ENCODE measurements around the gene VWC2L. TPM values are rescaled to one million over a fixed set of nuclear protein-coding genes. Genes with fewer than 3 reads are reported as not detected.

The VWC2L gene
- total RNA-seq, 6 experiments from 2014 or later, result not detected

GRCh38 chr2:214395040-214395439 lies 15.8 kb upstream of the VWC2L start:
- Histone ChIP-seq H3K27ac (no peak overlapping the region), H3K4me1 (peaks cover 0 to 4% (median 0%) of the 10 kb centered on the region in 4 donors), H3K27me3 (no peaks in the 10 kb centered on the region), H3K9me3 (no peaks in the 10 kb centered on the region), H3K36me3 (no peaks in the 10 kb centered on the region), H3K4me3 (no peak overlapping the region)
- DNase-seq (no peak), ATAC-seq (peak; percentile 60 to 99 (median 84))
- TF ChIP-seq POLR2A (IDR thresholded peaks at IDR 0.05) (no peak), CTCF (IDR thresholded peaks at IDR 0.05) (no peak)
- WGBS (ENCODE audit: insufficient coverage, low coverage, low lambda C conversion rate, missing lambda C conversion rate), result 4% methylated on average over 1 of the region's 1 CpG
- intact Hi-C loops (cut with DNase I), result no loop called here

GRCh38 chr2:214401580-214401979 lies 9.3 kb upstream of the VWC2L start:
- Histone ChIP-seq H3K4me3 (no peak overlapping the region), H3K27ac (no peak overlapping the region), H3K4me1 (no peaks in the 10 kb centered on the region), H3K36me3 (no peaks in the 10 kb centered on the region), H3K27me3 (no peaks in the 10 kb centered on the region), H3K9me3 (no peaks in the 10 kb centered on the region)
- DNase-seq (no peak), ATAC-seq (no peak)
- 54% methylated on average over 2 of the region's 2 CpGs for WGBS (ENCODE audit: insufficient coverage, low coverage, low lambda C conversion rate, missing lambda C conversion rate)
- intact Hi-C loops (cut with DNase I), result no loop called here
- TF ChIP-seq CTCF (IDR thresholded peaks at IDR 0.05) (no peak), POLR2A (IDR thresholded peaks at IDR 0.05) (no peak)

GRCh38 chr2:214410128-214410775 lies 602 bp upstream of the VWC2L start:
- no peaks in the 10 kb centered on the region for H3K4me1 ChIP-seq
- no peak for ATAC-seq
- no peaks in the 10 kb centered on the region for H3K27me3 ChIP-seq
- 37% methylated on average over 10 of the region's 13 CpGs for WGBS (ENCODE audit: insufficient coverage, low coverage, low lambda C conversion rate, missing lambda C conversion rate)
- H3K9me3 ChIP-seq, result no peaks in the 10 kb centered on the region
- no peaks in the 10 kb centered on the region for H3K36me3 ChIP-seq
- H3K27ac ChIP-seq, result no peak overlapping the region
- DNase-seq, result no peak
- H3K4me3 ChIP-seq, result no peak overlapping the region
- intact Hi-C loops (cut with DNase I), result no loop called here
- TF ChIP-seq POLR2A (IDR thresholded peaks at IDR 0.05) (no peak), CTCF (IDR thresholded peaks at IDR 0.05) (no peak)

GRCh38 chr2:214412679-214413078 lies 1.8 kb downstream of the VWC2L start:
- no peaks in the 10 kb centered on the region for H3K9me3 ChIP-seq
- ATAC-seq, result no peak
- H3K4me1 ChIP-seq, result no peaks in the 10 kb centered on the region
- no peaks in the 10 kb centered on the region for H3K36me3 ChIP-seq
- TF ChIP-seq POLR2A (IDR thresholded peaks at IDR 0.05) (no peak), CTCF (IDR thresholded peaks at IDR 0.05) (no peak)
- 29% methylated on average over 1 of the region's 1 CpG for WGBS (ENCODE audit: insufficient coverage, low coverage, low lambda C conversion rate, missing lambda C conversion rate)
- no peak overlapping the region for H3K27ac ChIP-seq
- no peak for DNase-seq
- no peak overlapping the region for H3K4me3 ChIP-seq
- intact Hi-C loops (cut with DNase I), result no loop called here
- H3K27me3 ChIP-seq, result no peaks in the 10 kb centered on the region
